Endothelial cell of umbilical vein (primary cell): ENCODE measurements around the gene RPL10A. TPM values are rescaled to one million over a fixed set of nuclear protein-coding genes. Genes with fewer than 3 reads are reported as not detected.

Source experiments
- BruUV-seq: library from RNA; stranded (reverse); fragments of 400-500 nt; replicated peaks from 2 replicates; lab custom pipeline; 2021; lab: Mats Ljungman, UMichigan
- CTCF ChIA-PET: fragments of 300-600, 350-600 bp; sonication (Branson Sonifier 250); formaldehyde crosslinking; loops from one replicate; lab custom pipeline; 2021; ENCODE audit warnings: antibody characterized with exemption, inconsistent platforms; lab: Charles Lee
- POLR2A ChIA-PET: fragments of 300-600, 350-600 bp; sonication (Branson Sonifier 250); formaldehyde crosslinking; loops from one replicate; lab custom pipeline; 2021; ENCODE audit warnings: antibody characterized with exemption, inconsistent platforms; lab: Charles Lee
- DNase-seq: peaks from one replicate; pipeline ENCODE4 v3.0.0-alpha.2; 2011; ENCODE audit warnings: low read depth, low spot score
- FAIRE-seq: peaks from 2 replicates; lab custom pipeline; 2011; peaks lifted over from hg19 to GRCh38; lab: Jason Lieb, UNC
- H2AFZ ChIP-seq: 2 replicates; pipeline ENCODE4 v1.6.0; 2012; ENCODE audit warnings: low read depth, low read length, control low read depth, inconsistent platforms
- H3K27ac ChIP-seq: 2 replicates; pipeline ENCODE4 v1.5.1; 2011; ENCODE audit warnings: low read depth, mild to moderate bottlenecking, control low read depth, low read length, moderate library complexity; ENCODE audit not compliant: insufficient read depth
- H3K27me3 ChIP-seq, 2 experiments: 2 replicates each; pipeline versions ENCODE4 v1.6.0 to v1.6.1; 2011; ENCODE audit warnings: low read length in 2 of 2, mixed read lengths in 1 of 2; ENCODE audit not compliant: control insufficient read depth in 2 of 2, insufficient read depth in 2 of 2
- H3K36me3 ChIP-seq, 2 experiments: 2 replicates in 1 of 2; 3 replicates in 1 of 2; pipeline ENCODE4 v1.5.1; 2011; ENCODE audit warnings: low read length in 2 of 2, mild to moderate bottlenecking in 1 of 2, moderate library complexity in 1 of 2; ENCODE audit not compliant: control insufficient read depth in 2 of 2, insufficient read depth in 2 of 2; ENCODE audit errors: extremely low read depth in 1 of 2
- H3K4me1 ChIP-seq: 3 replicates; pipeline ENCODE4 v1.5.1; 2011; ENCODE audit warnings: mild to moderate bottlenecking, low read length; ENCODE audit not compliant: control insufficient read depth, insufficient read depth; ENCODE audit errors: extremely low read depth
- H3K4me2 ChIP-seq: 2 replicates; pipeline ENCODE4 v1.6.1; 2011; ENCODE audit warnings: low read length, control low read depth, mixed read lengths; ENCODE audit not compliant: insufficient read depth
- H3K4me3 ChIP-seq, 3 experiments: fragments of 200-600 bp in 1 of 3; sonication (generic), shearing (Covaris generic) in 1 of 3; replicated peaks in 1 of 3; 2 replicates each; pipeline ENCODE4 v1.5.1; 2011 to 2016; ENCODE audit warnings: control low read depth in 3 of 3, low read length in 3 of 3, mild to moderate bottlenecking in 2 of 3, inconsistent platforms in 1 of 3, low read depth in 1 of 3, moderate library complexity in 1 of 3; ENCODE audit not compliant: insufficient read depth in 1 of 3
- H3K79me2 ChIP-seq: 2 replicates; pipeline ENCODE4 v1.6.0; 2012; ENCODE audit warnings: low read length, inconsistent platforms; ENCODE audit not compliant: control insufficient read depth, insufficient read depth
- H3K9ac ChIP-seq: replicated peaks from 2 replicates; pipeline ENCODE3; 2011; ENCODE audit warnings: low read length, control low read depth; ENCODE audit not compliant: insufficient read depth; ENCODE audit errors: extremely low read depth
- H3K9me1 ChIP-seq: replicated peaks from 3 replicates; pipeline ENCODE4 v1.6.0; 2011; ENCODE audit warnings: mild to moderate bottlenecking, low read length; ENCODE audit not compliant: control insufficient read depth, insufficient read depth; ENCODE audit errors: extremely low read depth
- H3K9me3 ChIP-seq: replicated peaks from 2 replicates; pipeline ENCODE4 v1.5.1; 2012; ENCODE audit warnings: low read length, inconsistent platforms; ENCODE audit not compliant: control insufficient read depth, insufficient read depth
- H4K20me1 ChIP-seq: replicated peaks from 2 replicates; pipeline ENCODE3; 2011; ENCODE audit warnings: mild to moderate bottlenecking, low read length; ENCODE audit not compliant: control insufficient read depth, insufficient read depth; ENCODE audit errors: extremely low read depth
- CTCF ChIP-seq, 2 donors: IDR thresholded peaks; 1 replicate in 1 of 2; 2 replicates in 1 of 2; pipeline ENCODE4 v1.5.1; 2011; ENCODE audit warnings: low read length in 2 of 2, mild to moderate bottlenecking in 2 of 2, moderate library complexity in 2 of 2, control low read depth in 1 of 2, inconsistent platforms in 1 of 2, low read depth in 1 of 2; ENCODE audit not compliant: insufficient read depth in 1 of 2; ENCODE audit errors: extremely low read depth in 1 of 2
- EZH2 ChIP-seq: IDR thresholded peaks from 2 replicates; pipeline ENCODE4 v1.6.1; 2012; ENCODE audit warnings: borderline replicate concordance, low read depth, mild to moderate bottlenecking, moderate library complexity, low read length, inconsistent platforms; ENCODE audit not compliant: severe bottlenecking
- FOS ChIP-seq: IDR thresholded peaks from 2 replicates; pipeline ENCODE4 v1.6.1; 2011; ENCODE audit warnings: mild to moderate bottlenecking, low read length, moderate library complexity, borderline replicate concordance; ENCODE audit not compliant: insufficient read depth
- GATA2 ChIP-seq: IDR thresholded peaks from 2 replicates; pipeline ENCODE4 v1.7.0; 2011; ENCODE audit warnings: low read depth, mild to moderate bottlenecking, moderate library complexity, mixed read lengths, low read length; ENCODE audit not compliant: insufficient read length, insufficient read depth
- JUN ChIP-seq: IDR thresholded peaks from 2 replicates; pipeline ENCODE4 v1.6.1; 2011; ENCODE audit warnings: borderline replicate concordance, low read depth; ENCODE audit not compliant: insufficient read length, insufficient read depth
- MAX ChIP-seq: IDR thresholded peaks from 2 replicates; pipeline ENCODE4 v1.6.1; 2011; ENCODE audit not compliant: insufficient read depth, insufficient read length
- MYC ChIP-seq: IDR thresholded peaks from one replicate; pipeline ENCODE4 v1.6.1; 2011; ENCODE audit warnings: mild to moderate bottlenecking, low read depth, low read length
- POLR2A ChIP-seq: IDR thresholded peaks from 2 replicates; pipeline ENCODE4 v1.6.1; 2012; ENCODE audit warnings: low read depth, mild to moderate bottlenecking, control low read depth, low read length
- POLR2AphosphoS5 ChIP-seq: IDR thresholded peaks from 2 replicates; pipeline ENCODE4 v1.6.1; 2012; ENCODE audit warnings: low read depth, mild to moderate bottlenecking, control low read depth, low read length, moderate library complexity; ENCODE audit not compliant: insufficient read depth
- dilution Hi-C: fragments of 300-500 bp; cut with MboI; formaldehyde crosslinking; loops from one replicate; pipeline ENCODE4 v1.15.0; 2019; ENCODE audit warnings: low sequenced_read_pairs; ENCODE audit not compliant: extremely low pct_ligation_motif_present
- intact Hi-C: fragments of 100-400 bp; cut with micrococcal nuclease; formaldehyde crosslinking; loops from one replicate; pipeline ENCODE4 v1.10.0; 2022
- polyA plus RNA-seq, 4 experiments: library from polyadenylated mRNA; depleted of rRNA in 3 of 4; stranded (reverse) in 3 of 4; unstranded in 1 of 4; fragments of >200 nt; gene quantifications; 2 replicates each; pipeline versions ENCODE4 v1.2.1 to v1.2.3, GENCODE V29; 2011 to 2012; ENCODE audit warnings: missing spikeins in 1 of 4
- total RNA-seq: library from RNA; stranded (reverse); gene quantifications from 2 replicates; pipeline ENCODE4 v1.2.3, GENCODE V29; 2021

The RPL10A gene
- total and polyA plus RNA-seq, 2 donors (not counting 3 experiments of a cell fraction or from before 2014, with no cell fraction given): 1,339 to 1,956 TPM

- no peaks in the 10 kb centered on the region for H3K9me3 ChIP-seq
- no peak overlapping the region for H3K4me2 ChIP-seq
- no peak overlapping the region for H3K4me3 ChIP-seq
- dilution Hi-C loops: no loop called here
- TF ChIP-seq POLR2AphosphoS5 (no peak), CTCF (IDR thresholded peaks at IDR 0.05; ENCODE audit: extremely low read depth in 1 of 2, insufficient read depth in 1 of 2, low read depth in 1 of 2, low read length in 2 of 2) (no peak)
- no TSS peak for BruUV-seq
- intact Hi-C loops: loop anchor here (2.0 kb wide), 1 partner anchor 24 kb away; the partner anchor contains the start of gene RPL10A
- POLR2A ChIA-PET: no interaction called here
- H3K9me1 ChIP-seq: no peaks in the 10 kb centered on the region
- no peak overlapping the region for H2AFZ ChIP-seq
- FAIRE-seq (no peak), DNase-seq (no peak)
- H3K4me1 ChIP-seq: peaks cover under 1% of the 10 kb centered on the region
- no peaks in the 10 kb centered on the region for H3K79me2 ChIP-seq
- CTCF ChIA-PET: interaction anchor here (0.5 kb wide), 1 partner anchor 11 kb away, joined by 3 read pairs; no protein-coding TSS in a partner anchor
- H3K27ac ChIP-seq: no peak overlapping the region
- H3K9ac ChIP-seq: no peak overlapping the region
- H4K20me1 ChIP-seq: no peaks in the 10 kb centered on the region
- H3K27me3 ChIP-seq: peaks cover 9 to 10% of the 10 kb centered on the region in 2 experiments
- H3K36me3 ChIP-seq: no peaks in the 10 kb centered on the region
Observed at GRCh38 chr6:35492258-35492973, 24.2 kb downstream of the RPL10A start.

DNA sequence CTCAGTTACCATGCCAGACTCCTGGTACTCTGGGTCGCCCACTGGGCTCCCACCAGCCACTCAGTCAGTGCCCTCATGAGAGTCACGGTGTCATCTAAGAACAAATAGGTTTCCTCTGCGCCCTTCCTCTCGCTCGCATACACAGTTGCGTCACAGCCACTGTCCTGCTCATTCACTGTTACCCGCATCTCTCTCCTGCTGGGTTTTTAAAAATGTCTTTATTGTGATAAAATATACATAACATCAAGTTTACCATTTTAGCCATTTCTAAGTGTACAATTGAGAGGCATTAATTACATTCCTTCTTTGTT, 24.7 kb downstream of the RPL10A start:
- H4K20me1 ChIP-seq: no peaks in the 10 kb centered on the region
- TF ChIP-seq FOS (no peak), POLR2AphosphoS5 (no peak), JUN (no peak), MYC (no peak), GATA2 (no peak), POLR2A (no peak), EZH2 (no peak), MAX (no peak), CTCF (IDR thresholded peaks at IDR 0.05; ENCODE audit: extremely low read depth in 1 of 2, insufficient read depth in 1 of 2, low read depth in 1 of 2, low read length in 2 of 2) (no peak)
- dilution Hi-C loops: no loop called here
- H3K4me2 ChIP-seq: no peak overlapping the region
- H3K27me3 ChIP-seq: peaks cover 9 to 10% of the 10 kb centered on the region in 2 experiments
- POLR2A ChIA-PET: no interaction called here
- H3K9me1 ChIP-seq: no peaks in the 10 kb centered on the region
- no peak for DNase-seq
- no peak overlapping the region for H3K4me3 ChIP-seq
- CTCF ChIA-PET: no interaction called here
- peaks cover 4% of the 10 kb centered on the region for H3K4me1 ChIP-seq
- no peaks in the 10 kb centered on the region for H3K36me3 ChIP-seq
- BruUV-seq: no TSS peak
- no peaks in the 10 kb centered on the region for H3K9me3 ChIP-seq
- H2AFZ ChIP-seq: no peak overlapping the region
- H3K79me2 ChIP-seq: no peaks in the 10 kb centered on the region
- FAIRE-seq: no peak
- intact Hi-C loops: loop anchor here (2.0 kb wide), 1 partner anchor 24 kb away; the partner anchor contains the start of gene RPL10A
- no peak overlapping the region for H3K27ac ChIP-seq
- H3K9ac ChIP-seq: no peak overlapping the region
